22Rv1 (cell line): ENCODE results near the gene EEF1A1.

ENCODE experiments used
- H3K27ac ChIP-seq: fragments of 450-650 bp; 2 replicates; pipeline ENCODE4 v1.5.1; 2017
- ZFX ChIP-seq: fragments of 450-650 bp; IDR thresholded peaks from 2 replicates; pipeline ENCODE4 v1.6.1; 2017; ENCODE audit warnings: antibody characterized with exemption, borderline replicate concordance
- TF ChIP-seq, protein P1 (sequence below): fragments of 450-650 bp; IDR thresholded peaks from 2 replicates; pipeline ENCODE4 v1.5.1; 2017; ENCODE audit warnings: mild to moderate bottlenecking

The EEF1A1 gene

DNA sequence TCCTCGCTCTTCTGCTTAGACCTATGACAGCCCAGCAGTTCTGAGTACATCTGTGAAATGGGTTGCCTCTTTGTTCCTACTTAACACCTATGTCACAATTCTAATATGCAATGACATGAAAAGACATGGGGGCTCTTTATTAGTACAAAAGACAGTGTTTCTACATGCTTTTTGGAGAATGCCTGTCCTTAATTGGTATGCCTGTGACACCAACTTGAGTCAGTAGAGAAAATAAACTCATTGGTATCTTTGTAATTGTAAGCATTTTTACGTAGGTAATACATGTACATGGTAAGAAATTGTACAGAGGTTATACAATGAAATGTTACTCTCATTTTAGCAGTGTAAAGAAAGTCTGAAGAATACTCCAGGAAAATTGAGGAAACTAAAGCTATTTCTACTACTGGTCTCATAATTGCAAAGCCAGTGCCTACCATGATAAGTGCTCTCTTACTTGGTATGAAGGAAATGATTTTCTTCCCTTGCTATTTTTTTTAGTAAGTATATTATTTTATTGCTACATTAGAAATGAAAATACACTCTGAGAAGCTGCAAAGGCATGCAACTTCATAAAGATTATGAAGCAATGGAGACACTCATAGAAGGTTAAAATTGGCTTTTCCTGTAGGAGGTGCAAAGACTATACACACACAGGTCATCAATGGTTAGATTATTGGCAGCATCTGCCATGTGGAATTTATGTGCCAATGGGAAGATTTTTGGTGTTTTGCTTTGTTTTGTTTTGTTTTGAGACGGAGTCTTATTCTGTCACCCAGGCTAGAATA, 4.9 kb upstream of the EEF1A1 start:
- H3K27ac ChIP-seq: no peak overlapping the region
- no peak for TF ChIP-seq ZFX
- TF ChIP-seq, protein P1, sequence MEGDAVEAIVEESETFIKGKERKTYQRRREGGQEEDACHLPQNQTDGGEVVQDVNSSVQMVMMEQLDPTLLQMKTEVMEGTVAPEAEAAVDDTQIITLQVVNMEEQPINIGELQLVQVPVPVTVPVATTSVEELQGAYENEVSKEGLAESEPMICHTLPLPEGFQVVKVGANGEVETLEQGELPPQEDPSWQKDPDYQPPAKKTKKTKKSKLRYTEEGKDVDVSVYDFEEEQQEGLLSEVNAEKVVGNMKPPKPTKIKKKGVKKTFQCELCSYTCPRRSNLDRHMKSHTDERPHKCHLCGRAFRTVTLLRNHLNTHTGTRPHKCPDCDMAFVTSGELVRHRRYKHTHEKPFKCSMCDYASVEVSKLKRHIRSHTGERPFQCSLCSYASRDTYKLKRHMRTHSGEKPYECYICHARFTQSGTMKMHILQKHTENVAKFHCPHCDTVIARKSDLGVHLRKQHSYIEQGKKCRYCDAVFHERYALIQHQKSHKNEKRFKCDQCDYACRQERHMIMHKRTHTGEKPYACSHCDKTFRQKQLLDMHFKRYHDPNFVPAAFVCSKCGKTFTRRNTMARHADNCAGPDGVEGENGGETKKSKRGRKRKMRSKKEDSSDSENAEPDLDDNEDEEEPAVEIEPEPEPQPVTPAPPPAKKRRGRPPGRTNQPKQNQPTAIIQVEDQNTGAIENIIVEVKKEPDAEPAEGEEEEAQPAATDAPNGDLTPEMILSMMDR: no peak

DNA sequence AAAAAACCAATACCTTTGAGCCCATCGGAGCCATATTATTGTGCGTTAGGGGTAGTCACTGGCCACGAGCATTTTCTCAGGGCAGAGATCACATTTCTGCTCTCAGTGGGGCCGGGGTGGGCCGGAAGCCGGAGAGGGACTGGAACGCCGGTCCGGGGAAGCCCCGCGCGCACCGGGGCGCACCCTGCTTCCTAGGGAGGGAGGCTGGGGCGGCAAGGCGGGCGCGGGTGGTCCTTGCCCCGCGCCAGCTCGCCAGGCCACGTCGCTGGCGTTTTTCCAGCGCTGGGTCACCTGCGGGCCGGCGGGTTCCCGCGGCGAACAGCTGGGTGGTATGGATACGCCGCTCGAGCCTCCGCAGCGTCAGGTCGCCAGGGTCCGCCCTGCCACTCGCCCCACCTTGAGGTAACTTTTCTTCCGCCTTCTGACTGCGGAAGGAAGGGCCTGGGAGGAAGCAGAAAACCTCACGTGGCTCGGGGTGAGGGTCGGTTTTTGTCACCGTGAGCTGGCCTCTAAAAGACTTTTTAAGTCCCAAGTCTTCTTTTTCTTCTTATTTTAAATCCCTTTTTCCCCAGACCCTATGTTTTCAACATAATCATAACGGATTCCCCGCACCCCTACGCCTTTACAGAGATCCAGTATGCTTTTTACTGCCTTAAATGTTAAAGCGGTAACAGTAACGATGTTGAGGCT, 2.7 kb upstream of the EEF1A1 start:
- peak overlapping the region; percentile 99 for H3K27ac ChIP-seq
- TF ChIP-seq, protein P1: no peak
- TF ChIP-seq ZFX: no peak

DNA sequence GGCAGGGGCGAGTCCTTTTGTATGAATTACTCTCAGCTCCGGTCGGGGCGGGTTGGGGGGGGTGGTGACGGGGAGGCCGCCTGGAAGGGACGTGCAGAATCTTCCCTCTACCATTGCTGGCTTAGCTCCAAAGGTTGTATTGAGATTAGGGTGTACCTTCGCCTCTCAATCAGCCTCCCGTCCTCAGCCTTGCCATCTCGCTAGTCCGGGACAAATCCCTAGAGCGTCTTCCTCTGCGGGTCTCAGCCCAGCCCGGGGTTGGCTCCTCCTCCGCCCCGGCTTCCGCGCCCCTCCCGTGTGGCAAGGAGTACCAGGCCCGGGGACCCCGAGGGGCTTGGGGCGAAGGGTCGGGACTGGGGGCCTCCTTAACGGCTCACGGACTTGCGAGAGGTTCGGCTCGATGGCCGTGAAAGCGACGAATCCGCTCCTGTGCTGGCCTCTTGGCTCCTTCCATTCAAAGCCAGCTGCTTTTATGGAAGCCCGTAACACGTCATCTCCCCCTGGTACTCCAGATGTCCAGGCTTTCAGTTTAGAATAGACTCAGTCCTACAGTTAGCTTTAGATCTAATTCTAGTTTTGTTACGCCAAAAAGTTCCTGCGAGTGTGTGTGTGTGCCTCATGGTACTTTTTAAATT, 636 bp upstream of the EEF1A1 start:
- peak overlapping the region; percentile 99 for H3K27ac ChIP-seq
- no peak for TF ChIP-seq ZFX
- TF ChIP-seq, protein P1: no peak

DNA sequence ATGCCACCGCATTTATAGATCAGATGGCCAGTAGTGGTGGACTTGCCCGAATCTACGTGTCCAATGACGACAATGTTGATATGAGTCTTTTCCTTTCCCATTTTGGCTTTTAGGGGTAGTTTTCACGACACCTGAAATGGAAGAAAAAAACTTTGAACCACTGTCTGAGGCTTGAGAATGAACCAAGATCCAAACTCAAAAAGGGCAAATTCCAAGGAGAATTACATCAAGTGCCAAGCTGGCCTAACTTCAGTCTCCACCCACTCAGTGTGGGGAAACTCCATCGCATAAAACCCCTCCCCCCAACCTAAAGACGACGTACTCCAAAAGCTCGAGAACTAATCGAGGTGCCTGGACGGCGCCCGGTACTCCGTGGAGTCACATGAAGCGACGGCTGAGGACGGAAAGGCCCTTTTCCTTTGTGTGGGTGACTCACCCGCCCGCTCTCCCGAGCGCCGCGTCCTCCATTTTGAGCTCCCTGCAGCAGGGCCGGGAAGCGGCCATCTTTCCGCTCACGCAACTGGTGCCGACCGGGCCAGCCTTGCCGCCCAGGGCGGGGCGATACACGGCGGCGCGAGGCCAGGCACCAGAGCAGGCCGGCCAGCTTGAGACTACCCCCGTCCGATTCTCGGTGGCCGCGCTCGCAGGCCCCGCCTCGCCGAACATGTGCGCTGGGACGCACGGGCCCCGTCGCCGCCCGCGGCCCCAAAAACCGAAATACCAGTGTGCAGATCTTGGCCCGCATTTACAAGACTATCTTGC, 725 bp downstream of the EEF1A1 start:
- peak overlapping the region; percentile 99 for H3K27ac ChIP-seq
- TF ChIP-seq, protein P1: no peak
- no peak for TF ChIP-seq ZFX

DNA sequence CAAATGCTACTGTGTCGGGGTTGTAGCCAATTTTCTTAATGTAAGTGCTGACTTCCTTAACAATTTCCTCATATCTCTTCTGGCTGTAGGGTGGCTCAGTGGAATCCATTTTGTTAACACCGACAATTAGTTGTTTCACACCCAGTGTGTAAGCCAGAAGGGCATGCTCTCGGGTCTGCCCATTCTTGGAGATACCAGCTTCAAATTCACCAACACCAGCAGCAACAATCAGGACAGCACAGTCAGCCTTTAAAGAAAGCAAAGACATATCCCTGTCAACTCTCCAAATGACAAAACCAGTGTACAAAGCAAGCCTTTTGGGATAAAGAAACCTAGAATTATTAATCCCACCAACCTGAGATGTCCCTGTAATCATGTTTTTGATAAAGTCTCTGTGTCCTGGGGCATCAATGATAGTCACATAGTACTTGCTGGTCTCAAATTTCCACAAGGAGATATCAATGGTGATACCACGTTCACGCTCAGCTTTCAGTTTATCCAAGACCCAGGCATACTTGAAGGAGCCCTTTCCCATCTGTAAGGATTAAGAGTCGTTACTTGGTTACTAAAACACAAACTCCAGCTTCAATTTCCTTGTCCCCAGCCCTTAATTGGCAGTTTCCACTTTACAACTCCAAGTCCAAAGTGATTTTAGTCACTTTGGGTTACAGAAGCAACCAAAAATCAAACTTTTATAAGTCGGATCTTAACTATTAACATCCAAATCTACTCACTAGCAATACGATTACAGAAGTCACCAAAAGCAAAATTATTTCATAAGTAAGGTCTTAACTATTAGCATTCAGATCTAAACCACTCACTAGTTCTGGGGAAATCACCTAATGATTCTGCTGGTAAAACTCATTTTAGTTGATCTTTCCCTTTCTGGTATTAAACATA, 1.6 kb downstream of the EEF1A1 start:
- peak overlapping the region; percentile 99 for H3K27ac ChIP-seq

DNA sequence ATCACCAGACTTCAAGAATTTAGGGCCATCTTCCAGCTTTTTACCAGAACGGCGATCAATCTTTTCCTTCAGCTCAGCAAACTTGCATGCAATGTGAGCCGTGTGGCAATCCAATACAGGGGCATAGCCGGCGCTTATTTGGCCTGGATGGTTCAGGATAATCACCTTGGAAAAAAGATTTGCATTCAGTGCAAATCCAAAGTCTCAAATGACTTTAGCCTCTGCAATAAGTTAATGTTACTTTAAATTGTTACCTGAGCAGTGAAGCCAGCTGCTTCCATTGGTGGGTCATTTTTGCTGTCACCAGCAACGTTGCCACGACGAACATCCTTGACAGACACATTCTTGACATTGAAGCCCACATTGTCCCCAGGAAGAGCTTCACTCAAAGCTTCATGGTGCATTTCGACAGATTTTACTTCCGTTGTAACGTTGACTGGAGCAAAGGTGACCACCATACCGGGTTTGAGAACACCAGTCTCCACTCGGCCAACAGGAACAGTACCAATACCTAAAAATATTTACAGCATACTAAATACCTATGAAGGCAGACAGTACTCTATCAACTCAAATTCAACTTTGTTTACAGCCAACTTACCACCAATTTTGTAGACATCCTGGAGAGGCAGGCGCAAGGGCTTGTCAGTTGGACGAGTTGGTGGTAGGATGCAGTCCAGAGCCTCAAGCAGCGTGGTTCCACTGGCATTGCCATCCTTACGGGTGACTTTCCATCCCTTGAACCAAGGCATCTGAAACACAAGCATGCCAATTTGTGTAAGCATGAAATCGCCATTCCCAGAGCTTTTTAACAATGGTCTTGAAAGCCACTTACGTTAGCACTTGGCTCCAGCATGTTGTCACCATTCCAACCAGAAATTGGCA, 2.5 kb downstream of the EEF1A1 start:
- H3K27ac ChIP-seq: peak overlapping the region; percentile 99
